Inferior parietal cortex (tissue), 1 donor: ENCODE data around the gene KRT10.
"Not testable (repeated sequence)": the region's sequence is repeated elsewhere in the genome, so short reads cannot be mapped to it uniquely, and the experiment has no call there.

Source experiments
- DNase-seq: peaks from one replicate; pipeline ENCODE4 v3.0.0-alpha.2; 2016; ENCODE audit errors: extremely low spot score

KRT10 gene

DNA sequence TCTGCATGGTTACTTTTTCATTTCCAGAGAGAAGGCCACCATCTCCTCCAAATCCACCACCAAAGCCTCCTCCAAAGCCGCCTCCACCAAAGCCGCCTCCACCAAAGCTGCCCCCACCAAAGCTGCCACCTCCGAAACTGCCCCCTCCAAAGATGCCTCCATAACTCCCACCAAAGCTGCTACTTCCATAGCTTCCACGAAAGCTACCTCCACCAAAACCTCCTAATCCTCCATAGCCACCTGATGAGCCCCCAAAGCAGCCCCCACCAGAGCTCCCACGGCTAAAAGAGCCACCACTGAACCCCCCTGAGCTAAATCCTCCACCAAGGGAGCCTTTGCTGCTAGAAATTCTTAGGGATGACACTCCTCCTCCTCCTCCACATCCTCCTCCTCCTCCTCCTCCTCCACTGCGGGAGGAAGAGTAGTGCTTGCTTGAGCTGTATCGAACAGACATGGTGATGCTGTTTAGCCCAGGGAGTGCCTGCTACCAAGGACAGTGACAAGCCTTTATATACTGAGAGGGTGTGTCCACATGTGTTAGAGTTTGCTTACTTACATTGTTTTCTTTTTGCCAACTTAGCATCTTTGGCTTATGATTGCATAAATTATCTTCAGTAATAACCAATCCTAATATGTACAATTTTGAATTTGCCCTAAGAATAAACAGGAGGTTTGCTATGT, at the start of gene KRT10:
KRT10 (minus strand) TSS at position 483 of the 681 bp plus-strand sequence; CDS start at position 454, 29 bp downstream.
- no peak for DNase-seq

DNA sequence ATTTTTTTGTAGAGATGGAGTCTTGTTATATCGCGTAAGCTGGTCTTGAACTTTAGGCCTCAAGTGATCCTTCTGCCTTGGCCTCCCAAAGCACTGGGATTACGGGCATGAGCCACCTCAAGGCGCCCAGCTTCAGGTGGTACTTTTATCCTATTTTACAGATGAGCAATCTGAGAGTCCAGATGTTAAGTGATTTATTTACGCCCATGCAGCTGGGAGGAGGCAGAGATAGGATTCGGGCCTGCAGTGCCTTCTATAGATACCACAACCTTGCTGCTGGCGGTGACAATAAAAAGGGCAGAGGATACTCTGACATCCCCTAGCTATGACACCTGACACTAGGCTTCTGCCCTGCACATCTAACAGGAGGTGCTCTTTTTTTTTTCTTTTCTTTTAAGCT, 48.9 kb upstream of the KRT10 start:
- no peak for DNase-seq

DNA sequence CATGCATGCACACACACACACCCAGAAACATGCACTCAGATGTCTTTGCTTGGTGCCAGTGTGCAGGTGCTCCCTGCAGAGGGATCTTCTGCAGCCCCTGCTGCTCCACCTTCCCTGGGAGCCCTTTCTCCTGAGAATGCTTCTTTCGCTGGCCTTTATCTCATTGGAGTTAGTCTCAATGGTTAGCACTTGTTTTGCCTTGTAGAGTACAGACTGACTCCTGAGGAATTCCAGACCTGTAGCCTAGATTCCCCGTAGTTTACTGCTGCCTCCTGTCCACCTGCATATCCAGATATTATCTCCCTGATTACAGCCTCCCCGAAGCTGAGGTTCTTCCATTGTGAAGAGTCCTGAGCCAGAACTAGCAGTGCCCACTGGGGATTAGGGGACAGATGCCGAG, 47.7 kb upstream of the KRT10 start:
- DNase-seq = no peak

DNA sequence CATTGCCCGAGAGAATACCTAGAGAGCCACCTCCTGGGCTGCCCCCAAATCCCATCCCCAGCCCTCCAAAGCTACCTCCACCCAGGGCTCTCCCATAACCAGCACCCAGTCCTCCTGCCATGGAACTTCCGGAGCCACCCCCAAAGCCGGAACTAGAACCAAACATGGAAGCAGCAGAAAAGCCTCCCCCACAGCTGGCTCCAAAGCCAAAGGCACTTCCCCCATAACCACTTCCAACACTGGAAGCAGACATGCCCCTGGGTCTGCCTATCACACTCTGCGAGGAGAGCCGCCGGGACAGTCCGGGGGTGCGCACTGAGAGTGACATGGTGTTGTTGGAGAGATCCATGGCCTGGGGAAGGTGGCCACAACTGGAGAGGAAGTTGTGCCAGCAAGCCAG, 44.4 kb upstream of the KRT10 start, which contains the start of gene KRT12:
KRT12 (minus strand) TSS at position 386 of the 400 bp plus-strand sequence; CDS start at position 349, 37 bp downstream.
- no peak for DNase-seq

GRCh38 chr17:40864661-40865390, 42.4 kb upstream of the KRT10 start:
- DNase-seq = peak; percentile 20

GRCh38 chr17:40862985-40863733, 40.7 kb upstream of the KRT10 start:
- no peak for DNase-seq

GRCh38 chr17:40859536-40859935, 37.1 kb upstream of the KRT10 start:
- DNase-seq = no peak

DNA sequence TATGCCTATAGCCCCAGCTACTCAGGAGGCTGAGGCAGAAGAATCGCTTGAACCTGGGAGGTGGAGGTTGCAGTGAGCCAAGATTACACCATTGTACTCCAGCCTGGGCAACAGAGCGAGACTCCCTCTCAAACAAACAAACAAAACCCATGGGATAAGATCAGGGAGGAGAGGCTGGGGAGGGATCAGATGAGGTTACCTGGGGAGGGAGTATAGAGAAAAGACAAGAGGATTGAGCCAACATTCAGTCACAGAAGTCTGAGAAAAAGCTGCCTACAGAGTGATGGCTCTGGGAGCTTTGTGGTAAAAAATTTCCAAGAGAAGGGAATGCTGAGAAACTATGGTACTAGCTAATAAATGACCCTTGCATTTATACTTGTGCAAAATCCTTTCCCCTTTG, 36.3 kb upstream of the KRT10 start:
- DNase-seq = not testable (repeated sequence)

DNA sequence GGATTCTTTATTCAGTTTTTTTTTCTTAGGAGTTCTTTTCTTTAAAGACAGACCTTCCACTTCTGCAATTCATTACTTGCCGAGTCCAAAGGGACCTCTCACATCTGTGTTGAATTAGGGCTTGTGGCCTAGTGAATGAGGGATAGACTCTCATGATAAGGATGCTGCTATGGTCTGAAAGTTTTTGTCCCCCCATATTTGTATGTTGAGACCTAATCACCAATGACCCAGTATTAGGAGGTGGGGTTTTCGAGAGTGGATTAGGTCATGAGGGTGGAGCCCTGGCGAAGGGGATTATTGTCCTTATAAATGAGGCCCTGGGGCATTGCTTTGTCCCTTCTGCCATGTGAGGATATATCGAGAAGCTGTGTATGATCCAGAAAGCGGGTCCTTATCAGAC, 35.1 kb upstream of the KRT10 start:
- DNase-seq = no peak

- peak; percentile 14 for DNase-seq
Observed at GRCh38 chr17:40854175-40854814, 31.9 kb upstream of the KRT10 start.

DNA sequence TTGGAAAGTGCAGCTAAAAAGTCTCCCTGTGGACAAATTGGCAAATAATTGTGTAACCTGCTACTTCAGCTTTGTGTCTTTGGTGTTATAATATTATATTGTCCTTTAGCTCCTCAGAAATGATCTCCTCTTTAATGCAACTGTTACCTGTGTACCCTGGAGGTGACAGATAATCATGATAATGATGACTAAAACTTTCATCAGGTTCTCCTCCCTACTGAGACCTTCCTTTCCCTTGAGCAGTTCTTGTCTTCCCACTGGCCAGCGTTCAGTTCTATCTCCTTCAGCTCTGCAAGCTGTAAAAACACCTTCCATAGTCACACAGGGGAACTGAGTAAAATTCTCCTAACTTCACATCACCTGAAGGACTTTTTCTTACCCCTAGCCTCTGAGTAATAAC, 29.9 kb upstream of the KRT10 start:
- no peak for DNase-seq

DNA sequence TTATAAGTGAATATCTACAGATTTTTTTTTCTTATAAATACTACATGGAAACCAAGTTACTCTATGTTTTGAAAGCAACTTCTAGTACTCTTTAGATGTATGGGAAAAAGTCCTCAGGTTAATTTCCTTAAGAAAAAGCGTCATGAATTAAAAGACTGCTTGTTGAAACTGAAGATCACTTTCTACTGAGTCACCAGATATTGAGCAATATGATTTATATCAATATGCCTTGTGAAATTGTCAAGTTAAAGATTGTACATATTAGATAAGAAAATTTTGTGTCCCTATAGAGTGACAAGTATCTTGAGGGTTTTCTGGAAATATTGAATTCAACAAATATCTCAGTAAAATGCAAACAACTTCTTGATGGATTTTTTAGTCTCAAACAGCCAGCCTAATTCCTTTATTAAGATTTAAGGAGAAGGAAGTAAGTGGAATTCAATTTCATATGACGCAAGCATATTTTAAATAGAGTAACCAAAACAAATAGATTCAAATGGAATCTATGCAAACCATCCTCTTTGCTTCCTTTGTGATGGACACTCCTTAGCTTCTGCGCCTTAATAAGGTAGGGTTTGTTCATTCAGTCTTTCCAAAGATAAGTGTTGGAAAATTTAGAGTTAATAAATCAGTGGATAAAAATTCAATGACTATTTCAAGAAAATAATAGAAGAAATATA, 28.0 kb upstream of the KRT10 start:
- no peak for DNase-seq

- DNase-seq = no peak
Observed at GRCh38 chr17:40849723-40850122, 27.3 kb upstream of the KRT10 start.

- no peak for DNase-seq
Observed at GRCh38 chr17:40848583-40849235, 26.3 kb upstream of the KRT10 start.

GRCh38 chr17:40846515-40847144, 24.2 kb upstream of the KRT10 start:
- DNase-seq = no peak

DNA sequence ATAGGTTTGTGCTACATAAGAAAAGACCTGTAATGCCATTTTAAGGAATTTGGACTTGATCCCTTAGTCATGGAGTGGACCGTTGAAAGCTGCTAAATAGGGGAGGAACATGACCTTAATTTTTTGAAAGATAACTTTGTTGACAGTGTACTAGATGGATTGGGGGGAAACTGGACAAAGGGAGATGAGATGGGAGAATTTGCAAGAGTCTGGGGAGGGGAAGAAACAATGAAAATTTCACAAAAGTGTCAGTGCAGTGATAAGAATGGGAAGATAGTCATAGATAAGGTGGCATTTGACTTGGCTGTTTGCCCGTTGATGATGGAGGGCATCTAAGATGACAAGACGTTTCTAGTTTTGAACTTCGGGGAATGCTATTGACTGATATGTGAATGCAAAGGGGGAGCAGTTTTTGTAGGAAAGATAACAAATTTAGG, 22.3 kb upstream of the KRT10 start:
- DNase-seq = no peak

GRCh38 chr17:40843242-40843641, 20.8 kb upstream of the KRT10 start:
- DNase-seq = no peak

DNA sequence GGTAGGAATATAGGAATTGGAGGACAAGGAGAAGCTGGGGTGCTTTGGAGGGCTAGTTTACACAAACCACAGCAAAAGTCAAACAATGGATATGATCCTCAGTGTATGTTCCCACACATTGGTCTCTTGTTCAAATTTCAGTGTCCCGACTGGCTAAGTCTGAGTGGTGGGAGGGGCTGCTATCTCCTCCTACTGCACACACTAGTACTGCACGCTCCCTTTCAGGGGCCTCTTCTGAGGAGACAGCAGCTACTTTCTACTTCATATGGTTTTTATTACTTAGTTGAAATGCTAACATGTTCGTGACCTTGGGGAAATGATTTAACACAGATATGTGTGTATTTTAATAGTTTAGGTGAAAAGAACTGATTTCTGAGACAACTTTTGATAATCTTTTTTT, 18.8 kb upstream of the KRT10 start:
- DNase-seq = no peak

DNA sequence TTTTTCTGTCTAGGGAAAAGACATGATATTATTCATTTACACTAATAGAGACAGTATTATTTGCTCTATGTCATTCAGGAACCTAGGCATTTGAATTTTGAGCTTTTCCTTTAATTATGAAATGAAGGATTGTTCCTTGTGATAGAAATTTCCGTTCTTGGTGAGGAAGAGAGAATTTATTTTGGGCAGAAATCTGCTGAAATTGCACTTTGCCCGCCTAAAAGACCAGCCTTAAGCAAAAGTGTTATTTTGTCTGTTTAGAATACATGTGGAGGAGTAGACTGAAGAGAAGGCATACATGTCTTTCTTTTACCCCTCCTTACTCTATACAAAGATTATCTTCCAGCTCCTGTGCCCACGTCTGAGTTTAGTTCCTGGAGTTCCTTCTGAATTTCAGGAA, 16.8 kb upstream of the KRT10 start:
- DNase-seq = no peak

- no peak for DNase-seq
Observed at GRCh38 chr17:40836020-40836419, 13.6 kb upstream of the KRT10 start.
